Testis (tissue), 2 donors: ENCODE results near the gene THOC3.

Experiments used
- CTCF ChIP-seq, 3 experiments: fragments of 450-650 bp in 2 of 3; fragments of 200-600 bp in 1 of 3; sonication (generic) in 1 of 3; IDR thresholded peaks; one replicate each; pipeline ENCODE4 v1.5.1; 2016 to 2019; ENCODE audit warnings: antibody characterized with exemption in 3 of 3, mild to moderate bottlenecking in 2 of 3, moderate library complexity in 1 of 3
- POLR2A ChIP-seq: fragments of 450-650 bp; IDR thresholded peaks from one replicate; pipeline ENCODE4 v1.6.1; 2017; ENCODE audit warnings: antibody characterized with exemption, mild to moderate bottlenecking, moderate library complexity

GRCh38 chr5:175922192-175922885 is 45.8 kb downstream of the THOC3 start:
- TF ChIP-seq CTCF (IDR thresholded peaks at IDR 0.05), result no peak
- no peak for TF ChIP-seq POLR2A
